Colonic mucosa (tissue), 4 donors: ENCODE results near the gene PTK7. TPM values are rescaled to one million over a fixed set of nuclear protein-coding genes. Genes with fewer than 3 reads are reported as not detected.

Experiments used
- DNase-seq: peaks from one replicate; pipeline ENCODE4 v3.0.0-alpha.2; 2020
- H3K27ac ChIP-seq: fragments of 200-600 bp; one replicate; pipeline ENCODE4 v1.8.0; 2021
- H3K27me3 ChIP-seq: fragments of 200-600 bp; one replicate; pipeline ENCODE4 v1.8.0; 2021
- H3K36me3 ChIP-seq: fragments of 200-600 bp; one replicate; pipeline ENCODE4 v1.8.0; 2021
- H3K4me1 ChIP-seq: fragments of 200-600 bp; one replicate; pipeline ENCODE4 v1.8.0; 2021; ENCODE audit warnings: mild to moderate bottlenecking
- H3K4me3 ChIP-seq: fragments of 200-600 bp; one replicate; pipeline ENCODE4 v1.8.0; 2021
- H3K9ac ChIP-seq, 2 donors: one replicate each; pipeline ENCODE4 v1.7.0; 2013; ENCODE audit warnings: control low read depth in 2 of 2, low read depth in 2 of 2, low read length in 2 of 2
- H3K9me3 ChIP-seq: fragments of 200-600 bp; one replicate; pipeline ENCODE4 v1.8.0; 2021
- CTCF ChIP-seq: fragments of 200-600 bp; IDR thresholded peaks from one replicate; pipeline ENCODE4 v1.8.0; 2022; ENCODE audit warnings: antibody characterized with exemption, mild to moderate bottlenecking
- intact Hi-C: fragments of 100-400 bp; cut with DNase I; formaldehyde crosslinking; loops from one replicate; pipeline ENCODE4 v1.14.1; 2022
- total RNA-seq, 2 donors: library from RNA; stranded (reverse); fragmentation: NEBNext Ultra II Directional in 1 of 2; extraction: Animal tissue kit (Norgen Biotek cat#: 25700) in 1 of 2; gene quantifications; one replicate each; pipeline ENCODE4 v1.2.1, GENCODE V29; 2021
- donor health status: healthy.
- donor health status: DM: no; HTN: no; CAD: no.
- donor health status: DM: no; HTN: no; CAD: no.

PTK7 gene
- total RNA-seq, 2 donors from 2014 or later, result 15.1 to 15.9 TPM

GRCh38 chr6:43183441-43183840 is 107.3 kb downstream of the PTK7 start:
- intact Hi-C loops, result no loop called here
- no peaks in the 10 kb centered on the region for H3K27me3 ChIP-seq
- no peak for DNase-seq
- no peak overlapping the region for H3K4me3 ChIP-seq
- peaks cover 13% of the 10 kb centered on the region for H3K36me3 ChIP-seq
- H3K4me1 ChIP-seq, result no peaks in the 10 kb centered on the region
- peak overlapping the region in 1 of 2 donors; percentile 84 for H3K9ac ChIP-seq
- no peaks in the 10 kb centered on the region for H3K9me3 ChIP-seq
- no peak overlapping the region for H3K27ac ChIP-seq
- TF ChIP-seq CTCF, result no peak

- H3K27me3 ChIP-seq, result no peaks in the 10 kb centered on the region
- H3K9me3 ChIP-seq, result no peaks in the 10 kb centered on the region
- H3K36me3 ChIP-seq, result peaks cover 3% of the 10 kb centered on the region
- intact Hi-C loops, result no loop called here
- H3K9ac ChIP-seq, result no peak overlapping the region
- no peak overlapping the region for H3K4me3 ChIP-seq
- no peak for DNase-seq
- TF ChIP-seq CTCF, result no peak
- H3K4me1 ChIP-seq, result no peaks in the 10 kb centered on the region
- H3K27ac ChIP-seq, result no peak overlapping the region
Measured at GRCh38 chr6:43184268-43184985, 108.3 kb downstream of the PTK7 start.

- Histone ChIP-seq H3K4me1 (no peaks in the 10 kb centered on the region), H3K27me3 (no peaks in the 10 kb centered on the region), H3K4me3 (no peak overlapping the region), H3K27ac (no peak overlapping the region), H3K36me3 (no peaks in the 10 kb centered on the region), H3K9ac (no peak overlapping the region), H3K9me3 (no peaks in the 10 kb centered on the region)
- no peak for TF ChIP-seq CTCF
- intact Hi-C loops, result no loop called here
- no peak for DNase-seq
Measured at GRCh38 chr6:43185391-43185985, 109.4 kb downstream of the PTK7 start.

GRCh38 chr6:43186019-43186418 is 109.9 kb downstream of the PTK7 start:
- intact Hi-C loops, result no loop called here
- H3K9ac ChIP-seq, result no peak overlapping the region
- no peak for TF ChIP-seq CTCF

GRCh38 chr6:43186706-43187105 is 110.6 kb downstream of the PTK7 start:
- no peaks in the 10 kb centered on the region for H3K4me1 ChIP-seq
- H3K4me3 ChIP-seq, result no peak overlapping the region
- no peaks in the 10 kb centered on the region for H3K27me3 ChIP-seq
- DNase-seq, result no peak
- no peaks in the 10 kb centered on the region for H3K36me3 ChIP-seq
- TF ChIP-seq CTCF, result no peak
- intact Hi-C loops, result no loop called here
- no peaks in the 10 kb centered on the region for H3K9me3 ChIP-seq
- no peak overlapping the region for H3K27ac ChIP-seq
- no peak overlapping the region for H3K9ac ChIP-seq

More at GRCh38 chr6:43186019-43186418, 109.9 kb downstream of the PTK7 start:
- H3K27me3 ChIP-seq, result no peaks in the 10 kb centered on the region
- no peak for DNase-seq
- H3K4me1 ChIP-seq, result no peaks in the 10 kb centered on the region
- no peaks in the 10 kb centered on the region for H3K36me3 ChIP-seq
- H3K27ac ChIP-seq, result no peak overlapping the region
- no peaks in the 10 kb centered on the region for H3K9me3 ChIP-seq
- H3K4me3 ChIP-seq, result no peak overlapping the region
